Lower leg skin (tissue), 4 donors: ENCODE data around the gene RNASE12. TPM values are rescaled to one million over a fixed set of nuclear protein-coding genes. Genes with fewer than 3 reads are reported as not detected.
"Not testable (repeated sequence)": the region's sequence is repeated elsewhere in the genome, so short reads cannot be mapped to it uniquely, and the experiment has no call there.

Experiments
- DNase-seq, 2 donors: peaks; one replicate each; pipeline ENCODE4 v3.0.0-alpha.2; 2019; ENCODE audit warnings: low spot score in 2 of 2
- H3K4me3 ChIP-seq: fragments of 200-600 bp; sonication (generic); 2 replicates; pipeline ENCODE4 v1.5.1; 2017; ENCODE audit warnings: mild to moderate bottlenecking, low read depth; ENCODE audit not compliant: poor library complexity, severe bottlenecking
- POLR2A ChIP-seq, 2 donors: fragments of 450-650 bp; IDR thresholded peaks; one replicate each; pipeline ENCODE4 v1.6.1; 2016 to 2017; ENCODE audit warnings: antibody characterized with exemption in 2 of 2, mild to moderate bottlenecking in 1 of 2, moderate library complexity in 1 of 2
- WGBS, 2 donors: methylation state at CpG; one replicate each; pipeline ENCODE4 v1.1.5; 2018; 5-methylcytosine and 5-hydroxymethylcytosine counted together
- intact Hi-C: fragments of 100-400 bp; cut with DNase I; formaldehyde crosslinking; loops from one replicate; pipeline ENCODE4 v1.15.0; 2023; ENCODE audit warnings: low total_unique reads
- total RNA-seq, 4 donors: library from RNA; depleted of rRNA; stranded (reverse); fragments of >200 nt; gene quantifications; one replicate each; pipeline ENCODE4 v1.1.0, GENCODE V29; 2016
- TF ChIP-seq, protein P1 (sequence below), 3 donors: fragments of 450-650 bp; IDR thresholded peaks; one replicate each; pipeline ENCODE4 v1.5.1; 2016; ENCODE audit warnings: antibody characterized with exemption in 3 of 3, mild to moderate bottlenecking in 3 of 3, moderate library complexity in 2 of 3

RNASE12 gene
- total RNA-seq, 4 donors from 2014 or later = not detected

DNA sequence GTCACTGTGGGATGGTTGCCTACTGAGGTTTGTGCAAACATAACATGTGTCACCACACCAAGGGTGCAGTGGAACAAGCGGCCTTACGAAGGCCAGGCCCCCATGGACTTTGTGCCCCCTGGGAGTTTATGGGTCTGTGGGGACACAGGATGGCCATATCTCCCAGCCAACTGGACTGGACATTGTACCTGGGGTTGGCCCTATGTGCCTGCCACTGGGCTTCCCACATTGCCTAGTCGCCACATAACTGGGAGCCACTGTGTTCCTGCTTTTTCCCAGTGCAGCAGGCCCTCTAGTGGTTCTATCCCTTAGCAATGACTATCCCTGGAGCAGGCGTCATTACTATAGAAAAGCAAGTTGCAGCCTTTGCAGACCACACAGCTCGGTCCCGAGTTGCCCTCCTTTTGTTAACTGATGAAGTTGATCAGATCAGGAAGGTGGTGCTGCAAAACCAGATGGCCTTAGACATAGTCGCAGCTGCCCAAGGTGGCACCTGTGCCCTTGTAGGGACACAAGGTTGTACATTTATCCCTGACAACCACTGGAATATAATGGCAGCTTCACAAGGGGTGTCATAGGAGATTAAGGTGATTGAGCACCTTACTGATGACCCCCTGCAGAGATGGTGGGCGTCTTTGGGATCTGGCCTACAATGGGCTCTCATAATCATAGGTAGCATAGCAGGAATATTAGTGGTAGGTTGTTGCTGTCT, 15.2 kb upstream of the RNASE12 start:
- no peak overlapping the region for H3K4me3 ChIP-seq
- TF ChIP-seq POLR2A (IDR thresholded peaks at IDR 0.05) = no peak
- TF ChIP-seq, protein P1, sequence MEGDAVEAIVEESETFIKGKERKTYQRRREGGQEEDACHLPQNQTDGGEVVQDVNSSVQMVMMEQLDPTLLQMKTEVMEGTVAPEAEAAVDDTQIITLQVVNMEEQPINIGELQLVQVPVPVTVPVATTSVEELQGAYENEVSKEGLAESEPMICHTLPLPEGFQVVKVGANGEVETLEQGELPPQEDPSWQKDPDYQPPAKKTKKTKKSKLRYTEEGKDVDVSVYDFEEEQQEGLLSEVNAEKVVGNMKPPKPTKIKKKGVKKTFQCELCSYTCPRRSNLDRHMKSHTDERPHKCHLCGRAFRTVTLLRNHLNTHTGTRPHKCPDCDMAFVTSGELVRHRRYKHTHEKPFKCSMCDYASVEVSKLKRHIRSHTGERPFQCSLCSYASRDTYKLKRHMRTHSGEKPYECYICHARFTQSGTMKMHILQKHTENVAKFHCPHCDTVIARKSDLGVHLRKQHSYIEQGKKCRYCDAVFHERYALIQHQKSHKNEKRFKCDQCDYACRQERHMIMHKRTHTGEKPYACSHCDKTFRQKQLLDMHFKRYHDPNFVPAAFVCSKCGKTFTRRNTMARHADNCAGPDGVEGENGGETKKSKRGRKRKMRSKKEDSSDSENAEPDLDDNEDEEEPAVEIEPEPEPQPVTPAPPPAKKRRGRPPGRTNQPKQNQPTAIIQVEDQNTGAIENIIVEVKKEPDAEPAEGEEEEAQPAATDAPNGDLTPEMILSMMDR (IDR thresholded peaks at IDR 0.05) = no peak
- DNase-seq = no peak
- 45 to 56% methylated on average over 8 of the region's 8 CpGs for WGBS, 2 donors
- intact Hi-C loops = no loop called here

DNA sequence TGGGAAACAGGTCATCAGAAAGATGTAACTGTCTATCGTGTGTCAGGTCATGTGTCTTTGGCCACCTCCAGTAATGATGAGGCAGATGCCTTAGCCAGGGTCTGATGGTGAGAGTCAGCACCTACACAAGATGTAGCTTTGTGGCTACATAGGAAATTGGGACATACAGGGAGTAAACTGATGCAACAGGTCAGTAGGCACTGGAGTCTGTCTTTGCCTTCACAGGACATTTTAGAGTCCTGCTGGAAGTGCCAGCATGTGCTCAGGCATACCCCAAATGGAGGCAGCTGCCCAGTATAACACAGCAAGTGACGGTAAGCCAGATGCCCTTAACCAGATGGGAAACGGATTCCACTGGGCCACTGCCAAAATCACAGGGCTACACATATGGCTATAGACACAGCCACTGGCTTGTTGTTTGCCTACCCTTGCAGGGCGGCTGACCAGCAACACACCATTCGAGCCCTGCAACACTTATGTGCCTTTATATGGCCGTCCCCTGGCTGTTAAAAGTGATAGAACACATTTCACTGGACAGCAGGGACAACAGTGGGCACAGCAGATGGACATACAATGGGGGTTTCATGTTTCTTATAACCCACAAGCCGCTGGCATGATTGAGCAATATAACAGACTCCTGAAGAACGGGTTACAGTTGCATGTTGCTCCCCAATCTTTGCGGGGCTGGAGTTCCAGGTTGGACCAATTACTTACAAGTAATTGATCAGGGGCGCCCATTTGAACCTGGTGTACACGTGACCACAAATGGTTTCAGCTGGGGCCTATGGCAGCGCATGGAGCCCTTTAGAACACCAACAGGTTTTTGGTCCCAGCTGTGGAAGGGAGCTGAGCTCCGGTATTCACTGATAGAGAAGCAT, 12.9 kb upstream of the RNASE12 start:
- intact Hi-C loops = no loop called here
- H3K4me3 ChIP-seq = no peak overlapping the region
- 79 to 88% methylated on average over 13 of the region's 13 CpGs for whole genome bisulfite sequencing, 2 donors
- DNase-seq = no peak
- TF ChIP-seq, protein P1 (IDR thresholded peaks at IDR 0.05) = no peak
- TF ChIP-seq POLR2A (IDR thresholded peaks at IDR 0.05) = no peak

DNA sequence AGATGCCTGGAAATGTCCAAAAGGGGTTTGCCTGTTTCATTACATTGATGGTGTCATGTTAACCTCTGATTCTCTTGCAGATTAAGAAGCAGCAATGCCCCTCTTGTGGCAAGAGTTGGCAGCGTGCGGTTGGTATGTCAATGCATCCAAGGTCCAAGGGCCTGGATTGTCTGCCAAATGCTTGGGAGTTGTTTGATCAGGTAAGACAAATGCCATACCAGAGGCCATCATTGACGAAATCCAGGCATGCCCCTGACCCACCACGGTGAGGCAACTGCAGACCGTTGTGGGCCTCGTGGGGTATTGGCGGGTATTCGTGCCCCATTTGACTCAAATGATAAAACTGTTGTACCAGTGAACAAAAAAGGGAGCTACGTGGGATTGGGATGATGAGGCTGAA, 11.4 kb upstream of the RNASE12 start:
- intact Hi-C loops = no loop called here
- DNase-seq = no peak
- H3K4me3 ChIP-seq = no peak overlapping the region
- 90 to 93% methylated on average over 9 of the region's 9 CpGs for WGBS, 2 donors
- TF ChIP-seq, protein P1 (IDR thresholded peaks at IDR 0.05) = no peak
- TF ChIP-seq POLR2A (IDR thresholded peaks at IDR 0.05) = no peak

DNA sequence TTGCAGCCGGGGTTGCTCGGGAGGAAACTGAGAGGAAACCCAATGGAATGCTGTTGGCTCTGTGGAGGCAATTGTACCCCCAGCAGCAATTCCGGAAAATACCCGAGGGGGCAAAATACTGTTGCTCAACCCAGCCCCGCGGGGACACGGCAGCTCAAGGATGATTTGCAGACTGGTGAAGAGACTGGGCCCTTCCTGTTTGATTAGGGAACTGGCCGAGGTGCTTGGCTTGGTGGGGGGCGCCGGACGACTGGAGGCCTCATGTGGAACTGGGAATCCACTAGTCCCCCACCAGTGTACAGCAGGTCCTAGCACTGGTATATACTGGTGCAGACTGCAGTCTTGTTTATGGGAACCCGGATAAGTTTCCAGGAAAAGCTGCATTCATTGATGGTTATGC, 10.3 kb upstream of the RNASE12 start:
- 74 to 75% methylated on average over 12 of the region's 12 CpGs for WGBS, 2 donors
- no peak overlapping the region for H3K4me3 ChIP-seq
- DNase-seq = no peak
- intact Hi-C loops = no loop called here
- TF ChIP-seq, protein P1 (IDR thresholded peaks at IDR 0.05) = no peak
- TF ChIP-seq POLR2A (IDR thresholded peaks at IDR 0.05) = no peak

DNA sequence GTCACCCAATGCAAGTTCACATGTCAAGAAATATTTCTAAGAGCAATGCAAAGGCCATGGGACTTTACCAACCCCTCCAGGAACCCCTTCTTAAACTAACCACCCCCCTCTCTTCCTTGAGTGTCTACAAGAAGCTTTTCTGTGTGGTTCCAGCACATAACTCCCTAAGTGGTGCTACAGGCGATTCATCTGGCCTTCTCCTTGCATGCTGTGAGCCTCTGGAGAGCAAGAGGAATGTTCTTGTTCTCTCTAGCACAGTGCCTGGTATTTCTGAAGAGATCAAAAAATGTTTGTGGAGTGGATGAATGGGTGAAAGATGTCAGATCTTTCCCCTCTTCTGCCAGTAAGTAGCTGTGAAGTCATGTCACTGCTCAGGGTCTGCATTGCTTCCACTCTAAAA, 5.9 kb upstream of the RNASE12 start:
- intact Hi-C loops = no loop called here
- no peak for DNase-seq
- TF ChIP-seq POLR2A (IDR thresholded peaks at IDR 0.05) = no peak
- TF ChIP-seq, protein P1 (IDR thresholded peaks at IDR 0.05) = no peak
- WGBS, 2 donors = 79 to 88% methylated on average over 1 of the region's 1 CpG
- no peak overlapping the region for H3K4me3 ChIP-seq

DNA sequence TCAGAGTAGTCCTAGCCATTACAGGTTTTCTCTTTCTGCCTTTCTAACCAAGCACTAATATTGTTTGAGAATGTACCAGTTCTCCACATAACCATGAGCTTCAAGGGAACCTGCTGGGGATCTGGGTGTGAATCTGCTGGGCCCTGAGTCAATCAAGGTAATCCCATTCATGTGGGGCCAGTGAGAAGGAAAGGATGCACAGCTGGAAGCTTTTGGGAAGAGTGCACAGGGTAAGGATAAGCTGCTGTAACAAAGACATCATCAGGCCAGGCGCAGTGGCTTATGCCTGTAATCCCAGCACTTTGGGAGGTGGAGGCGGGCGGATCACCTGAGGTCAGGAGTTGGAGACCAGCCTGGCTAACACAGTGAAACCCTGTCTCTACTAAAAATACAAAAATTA, 4.5 kb upstream of the RNASE12 start:
- H3K4me3 ChIP-seq, DNase-seq, intact Hi-C loops: not testable (repeated sequence)
- WGBS, 2 donors = 97 to 100% methylated on average over 3 of the region's 3 CpGs
